Transverse colon (tissue), 4 donors: ENCODE measurements around the gene ACACA.

ENCODE experiments used
- CTCF ChIP-seq, 5 experiments: fragments of 200-600 bp in 3 of 5; fragments of 450-650 bp in 2 of 5; sonication (generic) in 3 of 5; IDR thresholded peaks; 1 replicate in 2 of 5; 2 replicates in 3 of 5; pipeline ENCODE4 v1.5.1; 2016 to 2017; ENCODE audit warnings: antibody characterized with exemption in 5 of 5, inconsistent platforms in 3 of 5, mild to moderate bottlenecking in 2 of 5, moderate library complexity in 1 of 5
- POLR2AphosphoS5 ChIP-seq, 3 donors: sonication (generic); formaldehyde crosslinking; IDR thresholded peaks; one replicate each; pipeline ENCODE4 v1.6.1; 2016; ENCODE audit warnings: antibody characterized with exemption in 3 of 3

- no peak for TF ChIP-seq CTCF (IDR thresholded peaks at IDR 0.05)
- no peak for TF ChIP-seq POLR2AphosphoS5 (IDR thresholded peaks at IDR 0.05)
Measured at GRCh38 chr17:37327341-37328090, 79.1 kb downstream of the ACACA start.
